OCI-LY7 (cell line): ENCODE data around the gene PHYKPL. TPM values are rescaled to one million over a fixed set of nuclear protein-coding genes. Genes with fewer than 3 reads are reported as not detected.

Experiments
- BruUV-seq: library from RNA; stranded (reverse); fragments of 400-500 nt; replicated peaks from 2 replicates; lab custom pipeline; 2021; lab: Mats Ljungman, UMichigan
- CTCF ChIA-PET: fragments of 300-600 bp; sonication (Branson Sonifier 250); formaldehyde crosslinking; loops from one replicate; lab custom pipeline; 2022; ENCODE audit warnings: antibody characterized with exemption; ENCODE audit not compliant: unreplicated experiment; lab: Charles Lee
- POLR2A ChIA-PET: fragments of 300-600 bp; sonication (Branson Sonifier 250); formaldehyde crosslinking; loops from one replicate; lab custom pipeline; 2022; ENCODE audit warnings: antibody characterized with exemption; lab: Charles Lee
- DNase-seq: peaks from one replicate; pipeline ENCODE4 v3.0.0-alpha.2; 2015; ENCODE audit warnings: low spot score
- H2AFZ ChIP-seq: fragments of 200-600 bp; sonication (generic), shearing (Covaris generic); 2 replicates; pipeline ENCODE4 v1.6.1; 2014; ENCODE audit warnings: mild to moderate bottlenecking, antibody characterized with exemption, low read length, moderate library complexity
- H3K27ac ChIP-seq: fragments of 200-600 bp; sonication (generic); 2 replicates; pipeline ENCODE4 v1.5.1; 2014; ENCODE audit warnings: mixed run types, low read depth, mild to moderate bottlenecking, moderate library complexity, low read length, inconsistent platforms; ENCODE audit not compliant: poor library complexity, severe bottlenecking
- H3K36me3 ChIP-seq: fragments of 200-600 bp; sonication (generic); 2 replicates; pipeline ENCODE4 v1.6.1; 2014; ENCODE audit warnings: mild to moderate bottlenecking, antibody characterized with exemption, low read length, moderate library complexity, mixed read lengths; ENCODE audit not compliant: insufficient read depth
- H3K4me1 ChIP-seq: fragments of 200-600 bp; sonication (generic); 2 replicates; pipeline ENCODE4 v1.5.1; 2014; ENCODE audit warnings: mild to moderate bottlenecking, low read length; ENCODE audit not compliant: insufficient read depth, poor library complexity, severe bottlenecking
- H3K4me2 ChIP-seq: fragments of 200-600 bp; sonication (generic); 2 replicates; pipeline ENCODE4 v1.6.1; 2014; ENCODE audit warnings: mild to moderate bottlenecking, low read length
- H3K4me3 ChIP-seq: fragments of 200-600 bp; sonication (generic); 2 replicates; pipeline ENCODE4 v1.5.1; 2014; ENCODE audit warnings: mild to moderate bottlenecking, low read depth, low read length; ENCODE audit not compliant: poor library complexity, severe bottlenecking
- H3K79me2 ChIP-seq: fragments of 200-600 bp; sonication (generic); 2 replicates; pipeline ENCODE4 v1.6.1; 2016; ENCODE audit warnings: low read depth, mild to moderate bottlenecking, low read length, moderate library complexity, mixed read lengths; ENCODE audit not compliant: insufficient read depth
- H3K9me2 ChIP-seq: fragments of 200-600 bp; sonication (generic); 2 replicates; pipeline ENCODE4 v1.6.1; 2016; ENCODE audit warnings: mild to moderate bottlenecking, low read length, mixed read lengths; ENCODE audit not compliant: insufficient read depth
- H3K9me3 ChIP-seq: fragments of 200-600 bp; sonication (generic); 2 replicates; pipeline ENCODE4 v1.6.1; 2014; ENCODE audit warnings: mild to moderate bottlenecking, mixed run types, low read length, mixed read lengths
- H4K20me1 ChIP-seq: fragments of 200-600 bp; sonication (generic); 2 replicates; pipeline ENCODE4 v1.6.1; 2014; ENCODE audit warnings: mild to moderate bottlenecking, antibody characterized with exemption, low read length, moderate library complexity, mixed read lengths; ENCODE audit not compliant: insufficient read depth
- EZH2phosphoT487 ChIP-seq: fragments of 200-600 bp; sonication (generic); IDR thresholded peaks from 2 replicates; pipeline ENCODE4 v1.6.1; 2018; ENCODE audit warnings: low read depth, borderline replicate concordance, mild to moderate bottlenecking, mixed run types, antibody characterized with exemption, low read length, moderate library complexity, mixed read lengths
- intact Hi-C: fragments of 100-400 bp; cut with micrococcal nuclease; formaldehyde crosslinking; loops from one replicate; pipeline ENCODE4 v1.10.0; 2022; ENCODE audit not compliant: unreplicated experiment
- total RNA-seq, 2 experiments: library from RNA; depleted of rRNA in 1 of 2; stranded (reverse); fragments of >200 nt in 1 of 2; shearing (Covaris generic) in 1 of 2; gene quantifications; 2 replicates each; pipeline ENCODE4 v1.2.3, GENCODE V29; 2014 to 2022
- TF ChIP-seq, protein P1 (sequence below): fragments of 200-600 bp; sonication (generic); conservative IDR thresholded peaks from 2 replicates; pipeline ENCODE4 v1.5.1; 2014; ENCODE audit warnings: mild to moderate bottlenecking, antibody characterized with exemption, low read length, moderate library complexity, mixed read lengths

PHYKPL gene
- total RNA-seq, 2 experiments from 2014 or later = 86.3 to 146 TPM

- H3K9me2 ChIP-seq = no peaks in the 10 kb centered on the region
- H3K79me2 ChIP-seq = no peaks in the 10 kb centered on the region
- H3K4me2 ChIP-seq = no peak overlapping the region
- H3K4me1 ChIP-seq = no peaks in the 10 kb centered on the region
- no peak overlapping the region for H3K4me3 ChIP-seq
- POLR2A ChIA-PET = interaction anchor here (0.6 kb wide), 1 partner anchor 14 kb away, joined by 3 read pairs; no protein-coding TSS in a partner anchor
- CTCF ChIA-PET = interaction anchor here (0.7 kb wide), 1 partner anchor 18 kb away, joined by 3 read pairs; no protein-coding TSS in a partner anchor
- no peak overlapping the region for H3K27ac ChIP-seq
- BruUV-seq = no TSS peak
- intact Hi-C loops = no loop called here
- no peaks in the 10 kb centered on the region for H4K20me1 ChIP-seq
- TF ChIP-seq, protein P1, sequence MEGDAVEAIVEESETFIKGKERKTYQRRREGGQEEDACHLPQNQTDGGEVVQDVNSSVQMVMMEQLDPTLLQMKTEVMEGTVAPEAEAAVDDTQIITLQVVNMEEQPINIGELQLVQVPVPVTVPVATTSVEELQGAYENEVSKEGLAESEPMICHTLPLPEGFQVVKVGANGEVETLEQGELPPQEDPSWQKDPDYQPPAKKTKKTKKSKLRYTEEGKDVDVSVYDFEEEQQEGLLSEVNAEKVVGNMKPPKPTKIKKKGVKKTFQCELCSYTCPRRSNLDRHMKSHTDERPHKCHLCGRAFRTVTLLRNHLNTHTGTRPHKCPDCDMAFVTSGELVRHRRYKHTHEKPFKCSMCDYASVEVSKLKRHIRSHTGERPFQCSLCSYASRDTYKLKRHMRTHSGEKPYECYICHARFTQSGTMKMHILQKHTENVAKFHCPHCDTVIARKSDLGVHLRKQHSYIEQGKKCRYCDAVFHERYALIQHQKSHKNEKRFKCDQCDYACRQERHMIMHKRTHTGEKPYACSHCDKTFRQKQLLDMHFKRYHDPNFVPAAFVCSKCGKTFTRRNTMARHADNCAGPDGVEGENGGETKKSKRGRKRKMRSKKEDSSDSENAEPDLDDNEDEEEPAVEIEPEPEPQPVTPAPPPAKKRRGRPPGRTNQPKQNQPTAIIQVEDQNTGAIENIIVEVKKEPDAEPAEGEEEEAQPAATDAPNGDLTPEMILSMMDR = no peak
- no peak for TF ChIP-seq EZH2phosphoT487
- no peak overlapping the region for H2AFZ ChIP-seq
- H3K9me3 ChIP-seq = no peaks in the 10 kb centered on the region
- no peaks in the 10 kb centered on the region for H3K36me3 ChIP-seq
- DNase-seq = no peak
Measured at GRCh38 chr5:178265746-178266145, 33.1 kb upstream of the PHYKPL start.

GRCh38 chr5:178264044-178264443 lies 31.4 kb upstream of the PHYKPL start:
- Histone ChIP-seq H2AFZ (no peak overlapping the region), H4K20me1 (no peaks in the 10 kb centered on the region), H3K4me3 (no peak overlapping the region), H3K9me3 (no peaks in the 10 kb centered on the region), H3K4me2 (no peak overlapping the region), H3K36me3 (no peaks in the 10 kb centered on the region), H3K79me2 (no peaks in the 10 kb centered on the region), H3K4me1 (no peaks in the 10 kb centered on the region), H3K27ac (no peak overlapping the region), H3K9me2 (no peaks in the 10 kb centered on the region)
- intact Hi-C loops = no loop called here
- BruUV-seq = no TSS peak
- POLR2A ChIA-PET = no interaction called here
- CTCF ChIA-PET = no interaction called here
- DNase-seq = no peak
- no peak for TF ChIP-seq EZH2phosphoT487
- TF ChIP-seq, protein P1 = no peak

DNA sequence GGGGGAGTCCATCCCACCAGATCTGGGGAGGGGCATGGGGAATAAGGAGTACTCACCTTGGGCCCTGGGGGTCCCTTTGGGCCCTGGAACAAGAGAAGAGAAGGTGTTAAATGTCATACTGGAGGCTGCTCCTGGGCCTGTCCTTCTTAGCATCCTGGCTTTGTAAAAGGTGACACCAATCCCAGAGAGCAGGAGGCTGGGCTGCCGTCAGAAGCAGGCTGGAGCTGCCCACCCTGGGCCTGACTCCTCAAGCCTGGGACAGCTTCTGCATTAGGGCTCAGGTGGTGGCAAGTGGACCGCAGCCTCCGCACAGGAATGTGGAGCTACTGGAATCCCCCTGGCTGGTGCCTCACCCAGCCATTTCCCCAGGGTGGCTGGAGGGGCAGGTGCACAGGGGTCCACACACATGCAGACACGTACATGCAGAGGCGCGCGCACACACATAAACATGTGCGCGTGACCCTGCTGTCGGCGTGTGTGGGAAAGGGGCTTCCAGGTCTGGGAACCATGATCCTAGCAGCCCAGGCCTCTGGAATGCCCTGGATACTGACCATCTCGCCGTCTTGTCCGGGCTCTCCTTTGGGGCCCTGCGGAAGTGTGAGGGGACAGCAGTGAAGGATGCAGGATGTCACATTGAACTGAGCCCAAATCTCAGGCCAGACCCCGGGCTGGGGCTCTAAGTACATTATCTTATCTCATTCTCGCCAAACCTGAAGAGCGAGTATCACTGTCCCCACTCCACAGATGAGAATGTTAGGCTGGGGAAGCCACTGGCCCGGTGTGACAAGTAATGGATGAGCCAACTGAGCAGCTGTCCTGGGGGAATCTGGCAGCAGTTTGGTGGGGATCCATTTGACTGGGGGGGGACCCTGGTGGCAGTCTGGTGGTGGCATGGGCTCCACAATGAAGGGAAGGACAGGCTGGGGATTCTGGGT lies 29.3 kb upstream of the PHYKPL start:
- ChIA-PET CTCF (no interaction called here), POLR2A (no interaction called here)
- DNase-seq = no peak
- no peaks in the 10 kb centered on the region for H4K20me1 ChIP-seq
- no peaks in the 10 kb centered on the region for H3K9me3 ChIP-seq
- no peak overlapping the region for H3K4me3 ChIP-seq
- peaks cover 5% of the 10 kb centered on the region for H3K4me1 ChIP-seq
- no peak overlapping the region for H3K4me2 ChIP-seq
- no peaks in the 10 kb centered on the region for H3K79me2 ChIP-seq
- no peak overlapping the region for H2AFZ ChIP-seq
- TF ChIP-seq EZH2phosphoT487 = no peak
- TF ChIP-seq, protein P1 = no peak
- no peaks in the 10 kb centered on the region for H3K9me2 ChIP-seq
- no TSS peak for BruUV-seq
- intact Hi-C loops = no loop called here
- no peaks in the 10 kb centered on the region for H3K36me3 ChIP-seq
- no peak overlapping the region for H3K27ac ChIP-seq
